Osteoblast (primary cell): ENCODE measurements around the gene ATP2A2. TPM values are rescaled to one million over a fixed set of nuclear protein-coding genes. Genes with fewer than 3 reads are reported as not detected.
A peak's percentile ranks its signal among the peaks of the same experiment; 100 is the strongest.

Experiments
- DNase-seq: peaks from one replicate; pipeline ENCODE4 v3.0.0; 2011; ENCODE audit warnings: low spot score, mixed read lengths; ENCODE audit not compliant: insufficient read length; ENCODE audit errors: missing footprints
- H2AFZ ChIP-seq: 2 replicates; pipeline ENCODE4 v1.6.0; 2011; ENCODE audit warnings: mild to moderate bottlenecking, low read length
- H3K27ac ChIP-seq: 2 replicates; pipeline ENCODE4 v1.5.1; 2011; ENCODE audit warnings: mild to moderate bottlenecking, low read depth, low read length, moderate library complexity
- H3K27me3 ChIP-seq: 2 replicates; pipeline ENCODE4 v1.6.0; 2012; ENCODE audit warnings: mild to moderate bottlenecking, control low read depth, inconsistent platforms, low read length, moderate library complexity; ENCODE audit not compliant: insufficient read depth
- H3K36me3 ChIP-seq: 2 replicates; pipeline ENCODE4 v1.5.1; 2011; ENCODE audit warnings: mild to moderate bottlenecking, low read length, control low read depth, moderate library complexity; ENCODE audit not compliant: insufficient read depth
- H3K4me1 ChIP-seq: 2 replicates; pipeline ENCODE4 v1.5.1; 2011; ENCODE audit warnings: mild to moderate bottlenecking, low read length, control low read depth, moderate library complexity; ENCODE audit not compliant: insufficient read depth
- H3K4me2 ChIP-seq: 2 replicates; pipeline ENCODE4 v1.6.0; 2011; ENCODE audit warnings: mild to moderate bottlenecking, low read length; ENCODE audit not compliant: insufficient read depth
- H3K4me3 ChIP-seq: fragments of 200-600 bp; sonication (generic); 3 replicates; pipeline ENCODE4 v1.5.1; 2012; ENCODE audit warnings: mild to moderate bottlenecking, low read length, inconsistent platforms; ENCODE audit not compliant: insufficient read depth
- H3K79me2 ChIP-seq: 2 replicates; pipeline ENCODE4 v1.6.0; 2012; ENCODE audit warnings: mild to moderate bottlenecking, low read length, control low read depth, inconsistent platforms; ENCODE audit not compliant: insufficient read depth
- H3K9me3 ChIP-seq: 2 replicates; pipeline ENCODE4 v1.5.1; 2011; ENCODE audit warnings: low read depth, low read length, control low read depth
- H4K20me1 ChIP-seq: 2 replicates; pipeline ENCODE4 v1.6.0; 2012; ENCODE audit warnings: mild to moderate bottlenecking, low read length, control low read depth; ENCODE audit not compliant: insufficient read depth
- CTCF ChIP-seq: IDR thresholded peaks from 2 replicates; pipeline ENCODE4 v1.5.1; 2011; ENCODE audit warnings: mild to moderate bottlenecking, low read depth, low read length, moderate library complexity; ENCODE audit errors: extremely low read depth
- total RNA-seq: library from RNA; depleted of rRNA; stranded (reverse); fragments of >200 nt; gene quantifications from 2 replicates; pipeline ENCODE4 v1.2.3, GENCODE V29; 2012

Gene ATP2A2
- total RNA-seq, 1 donor, result 107 TPM

DNA sequence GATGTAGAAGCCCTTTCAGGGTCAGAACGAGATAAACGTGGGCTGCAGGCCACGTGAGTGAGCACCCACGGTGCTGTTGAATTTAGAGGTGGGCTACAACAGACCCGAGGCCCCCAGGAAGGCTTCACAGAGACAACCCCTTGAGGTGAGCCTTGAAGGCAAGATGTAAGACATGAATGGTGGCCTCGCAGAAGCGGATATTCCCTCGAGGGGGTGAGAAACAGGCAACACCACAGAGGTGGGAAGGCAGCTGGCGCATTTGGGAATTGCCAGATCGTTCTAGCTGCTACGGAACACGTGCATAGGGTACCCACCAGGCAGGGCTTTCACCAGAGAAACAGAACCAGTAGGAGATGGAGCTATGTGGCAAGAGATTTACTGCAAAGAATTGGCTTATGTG, 22.6 kb upstream of the ATP2A2 start:
- Histone ChIP-seq H4K20me1 (no peaks in the 10 kb centered on the region), H3K4me1 (peaks cover 11% of the 10 kb centered on the region), H3K9me3 (no peaks in the 10 kb centered on the region), H3K4me3 (no peak overlapping the region), H3K4me2 (no peak overlapping the region), H3K79me2 (no peaks in the 10 kb centered on the region), H3K36me3 (no peaks in the 10 kb centered on the region), H3K27me3 (no peaks in the 10 kb centered on the region), H3K27ac (no peak overlapping the region), H2AFZ (no peak overlapping the region)
- no peak for DNase-seq
- no peak for TF ChIP-seq CTCF

DNA sequence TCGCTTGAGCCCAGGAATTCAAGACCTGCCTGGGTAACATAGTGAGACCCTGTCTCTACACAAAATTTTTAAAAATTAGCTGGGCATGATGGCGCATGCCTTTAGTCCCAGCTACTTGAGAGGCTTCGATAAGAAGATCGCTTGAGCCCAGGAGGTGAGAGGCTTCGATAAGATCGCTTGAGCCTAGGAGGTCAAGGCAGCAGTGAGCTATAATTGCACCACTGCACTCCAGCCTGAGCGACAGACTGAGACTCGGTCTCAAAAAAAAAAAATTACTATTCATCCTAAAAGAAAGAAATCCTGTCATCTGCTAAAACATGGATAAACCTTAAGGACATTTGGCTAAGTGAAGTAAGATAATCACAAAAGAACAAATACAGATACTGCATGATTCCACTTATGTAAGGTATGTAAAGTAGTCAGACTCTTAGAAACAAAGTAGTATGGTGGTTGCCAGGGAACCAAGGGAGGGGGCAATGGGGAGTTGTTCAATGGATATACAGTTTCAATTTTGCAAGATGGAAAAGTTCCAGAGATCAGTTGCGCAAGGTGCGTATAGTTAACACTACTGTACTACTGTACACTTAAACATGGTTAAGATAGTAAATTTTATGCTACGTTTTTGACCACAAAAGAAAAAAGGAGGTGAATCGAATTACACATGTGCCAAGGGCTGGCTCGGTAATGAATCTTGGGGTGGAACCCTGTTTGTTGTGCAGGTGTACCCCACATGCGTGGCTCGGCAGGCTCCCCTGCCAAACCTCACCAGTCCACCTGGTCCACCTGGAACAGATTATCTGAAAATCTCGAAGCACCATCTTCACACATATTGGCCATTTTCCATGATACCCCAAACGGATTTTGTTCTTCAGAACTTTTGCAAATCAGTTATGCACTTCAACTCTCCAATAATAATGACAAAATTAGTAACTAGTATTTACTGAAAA, 18.3 kb upstream of the ATP2A2 start:
- TF ChIP-seq CTCF, result no peak
- Histone ChIP-seq H3K9me3 (no peaks in the 10 kb centered on the region), H3K4me1 (peaks cover 10% of the 10 kb centered on the region), H3K79me2 (no peaks in the 10 kb centered on the region), H3K4me2 (no peak overlapping the region), H3K4me3 (no peak overlapping the region), H2AFZ (no peak overlapping the region), H3K27me3 (no peaks in the 10 kb centered on the region), H4K20me1 (no peaks in the 10 kb centered on the region), H3K27ac (no peak overlapping the region), H3K36me3 (no peaks in the 10 kb centered on the region)
- no peak for DNase-seq

DNA sequence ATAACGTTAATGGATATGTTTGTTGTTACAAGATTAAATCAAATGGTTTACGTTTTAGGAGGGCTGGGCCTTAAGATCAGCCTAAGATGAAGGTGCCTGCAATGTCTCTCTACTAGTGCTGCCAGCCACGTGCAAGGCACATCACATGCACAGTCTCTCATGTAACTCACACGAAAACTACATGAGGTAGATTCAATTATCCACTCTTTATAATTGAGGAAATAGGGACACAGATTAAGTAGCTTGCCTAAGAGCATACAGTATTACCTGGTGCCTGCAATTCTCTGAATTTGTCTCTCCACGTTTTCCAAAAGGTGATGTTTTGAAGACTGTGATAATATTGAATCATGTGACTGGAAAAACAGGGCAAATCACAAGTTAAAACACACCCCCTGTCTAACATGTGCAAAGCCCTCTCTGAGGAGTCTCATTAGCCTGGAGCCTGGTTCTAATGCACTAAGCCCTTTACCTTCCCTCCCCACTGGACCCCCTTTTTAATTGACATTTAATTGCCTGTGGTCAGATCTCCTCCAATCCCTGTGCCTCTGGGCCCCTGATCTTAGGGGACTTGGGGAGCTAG, 14.6 kb upstream of the ATP2A2 start:
- Histone ChIP-seq H3K4me2 (peak overlapping the region; percentile 67), H3K4me1 (peaks cover 31% of the 10 kb centered on the region), H3K27me3 (no peaks in the 10 kb centered on the region), H4K20me1 (no peaks in the 10 kb centered on the region), H3K27ac (peak overlapping the region; percentile 46), H3K4me3 (no peak overlapping the region), H2AFZ (no peak overlapping the region), H3K9me3 (no peaks in the 10 kb centered on the region), H3K79me2 (no peaks in the 10 kb centered on the region), H3K36me3 (no peaks in the 10 kb centered on the region)
- no peak for DNase-seq
- no peak for TF ChIP-seq CTCF

DNA sequence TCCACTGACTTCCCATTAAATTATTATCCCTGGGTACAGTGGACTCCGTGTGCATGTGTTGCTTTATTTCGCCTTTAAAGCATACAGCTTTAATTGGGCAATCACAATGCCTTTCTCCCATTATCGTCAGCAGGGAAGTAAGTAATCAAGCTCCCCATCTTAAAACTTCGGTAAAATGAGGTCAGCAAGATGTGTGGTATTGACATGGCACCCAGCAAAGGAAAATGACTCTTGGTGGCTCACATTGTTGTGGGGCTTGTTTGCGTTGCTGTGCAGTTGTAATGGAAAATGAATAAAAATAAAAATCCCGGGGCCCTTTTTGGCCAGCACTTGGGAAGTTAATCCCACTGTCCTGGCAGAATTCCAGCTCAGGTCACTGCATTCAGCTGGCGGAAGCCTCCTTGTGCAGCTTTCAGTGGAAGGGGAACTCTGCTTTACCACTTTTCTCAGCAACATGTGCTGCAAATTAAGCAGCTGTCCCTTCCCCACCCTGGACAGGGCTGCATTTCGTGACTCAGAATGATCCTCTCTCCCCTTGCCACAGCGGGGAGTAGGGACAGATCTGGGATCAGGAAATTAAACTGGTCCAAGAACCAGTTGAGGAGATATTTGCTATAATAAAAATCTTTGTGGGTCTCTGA, 13.9 kb upstream of the ATP2A2 start:
- no peaks in the 10 kb centered on the region for H3K9me3 ChIP-seq
- H2AFZ ChIP-seq, result peak overlapping the region; percentile 37
- no peak for TF ChIP-seq CTCF
- no peaks in the 10 kb centered on the region for H4K20me1 ChIP-seq
- peak overlapping the region; percentile 20 for H3K4me3 ChIP-seq
- peak overlapping the region; percentile 60 for H3K27ac ChIP-seq
- DNase-seq, result peak; percentile 62
- peak overlapping the region; percentile 67 for H3K4me2 ChIP-seq
- peaks cover 31% of the 10 kb centered on the region for H3K4me1 ChIP-seq
- H3K79me2 ChIP-seq, result no peaks in the 10 kb centered on the region
- no peaks in the 10 kb centered on the region for H3K27me3 ChIP-seq
- H3K36me3 ChIP-seq, result no peaks in the 10 kb centered on the region
